ENCODE measurements around the gene ANGPTL4.
"Not testable (repeated sequence)": the region's sequence is repeated elsewhere in the genome, so short reads cannot be mapped to it uniquely, and the experiment has no call there.

ANGPTL4 gene

GRCh38 chr19:8334458-8335342 lies 29.3 kb upstream of the ANGPTL4 start:
- peak; percentile 54 for DNase-seq

GRCh38 chr19:8335343-8336071 lies 28.4 kb upstream of the ANGPTL4 start:
- DNase-seq = no peak

- DNase-seq = no peak
Measured at GRCh38 chr19:8336072-8336569, 27.8 kb upstream of the ANGPTL4 start.

GRCh38 chr19:8336660-8337059 lies 27.3 kb upstream of the ANGPTL4 start:
- no peak for DNase-seq

- no peak for DNase-seq
Measured at GRCh38 chr19:8337728-8338127, 26.2 kb upstream of the ANGPTL4 start.

- DNase-seq = no peak
Measured at GRCh38 chr19:8338835-8339234, 25.1 kb upstream of the ANGPTL4 start.

GRCh38 chr19:8340341-8341096 lies 23.4 kb upstream of the ANGPTL4 start:
- DNase-seq = no peak

- not testable (repeated sequence) for DNase-seq
Measured at GRCh38 chr19:8341504-8341903, 22.5 kb upstream of the ANGPTL4 start.

GRCh38 chr19:8342316-8342683 lies 21.7 kb upstream of the ANGPTL4 start:
- no peak for DNase-seq

GRCh38 chr19:8342684-8343482 lies 21.1 kb upstream of the ANGPTL4 start, which contains the start of gene KANK3:
Gene KANK3 (minus strand): TSS chr19:8343262. CDS start chr19:8337828, 5,434 bp downstream.
- DNase-seq = peak; percentile 86

GRCh38 chr19:8343483-8343844 lies 20.5 kb upstream of the ANGPTL4 start:
- no peak for DNase-seq

- not testable (repeated sequence) for DNase-seq
Measured at GRCh38 chr19:8349629-8350372, 14.2 kb upstream of the ANGPTL4 start.

GRCh38 chr19:8352134-8352827 lies 11.7 kb upstream of the ANGPTL4 start:
- peak; percentile 60 for DNase-seq

- DNase-seq = not testable (repeated sequence)
Measured at GRCh38 chr19:8352845-8353244, 11.1 kb upstream of the ANGPTL4 start.

GRCh38 chr19:8355631-8356402 lies 8.1 kb upstream of the ANGPTL4 start:
- DNase-seq = no peak

GRCh38 chr19:8357007-8357521 lies 6.9 kb upstream of the ANGPTL4 start:
- DNase-seq = peak; percentile 40

GRCh38 chr19:8358948-8359347 lies 5.0 kb upstream of the ANGPTL4 start:
- no peak for DNase-seq

GRCh38 chr19:8360196-8360595 lies 3.8 kb upstream of the ANGPTL4 start:
- no peak for DNase-seq

GRCh38 chr19:8361921-8362793 lies 1.8 kb upstream of the ANGPTL4 start:
- DNase-seq = peak; percentile 65
